Stimulated activated CD4-positive, alpha-beta T cell treated with anti-CD3 and anti-CD28 coated beads, TNF-alpha, amount 100 ng/mL, for 4 hours (primary cell): Measurements from ENCODE around the gene ANKRD24.
"Not testable (repeated sequence)": the region's sequence is repeated elsewhere in the genome, so short reads cannot be mapped to it uniquely, and the experiment has no call there.

ENCODE experiments used
- DNase-seq, 3 experiments: peaks; one replicate each; pipeline ENCODE4 v3.0.0-alpha.2; 2020; ENCODE audit warnings: low read depth in 3 of 3

ANKRD24 gene

GRCh38 chr19:4230237-4230636 lies 47.7 kb downstream of the ANKRD24 start:
- not testable (repeated sequence) for DNase-seq

GRCh38 chr19:4231521-4231920 lies 49.0 kb downstream of the ANKRD24 start:
- DNase-seq: not testable (repeated sequence)

GRCh38 chr19:4232139-4232538 lies 49.6 kb downstream of the ANKRD24 start:
- not testable (repeated sequence) for DNase-seq

DNA sequence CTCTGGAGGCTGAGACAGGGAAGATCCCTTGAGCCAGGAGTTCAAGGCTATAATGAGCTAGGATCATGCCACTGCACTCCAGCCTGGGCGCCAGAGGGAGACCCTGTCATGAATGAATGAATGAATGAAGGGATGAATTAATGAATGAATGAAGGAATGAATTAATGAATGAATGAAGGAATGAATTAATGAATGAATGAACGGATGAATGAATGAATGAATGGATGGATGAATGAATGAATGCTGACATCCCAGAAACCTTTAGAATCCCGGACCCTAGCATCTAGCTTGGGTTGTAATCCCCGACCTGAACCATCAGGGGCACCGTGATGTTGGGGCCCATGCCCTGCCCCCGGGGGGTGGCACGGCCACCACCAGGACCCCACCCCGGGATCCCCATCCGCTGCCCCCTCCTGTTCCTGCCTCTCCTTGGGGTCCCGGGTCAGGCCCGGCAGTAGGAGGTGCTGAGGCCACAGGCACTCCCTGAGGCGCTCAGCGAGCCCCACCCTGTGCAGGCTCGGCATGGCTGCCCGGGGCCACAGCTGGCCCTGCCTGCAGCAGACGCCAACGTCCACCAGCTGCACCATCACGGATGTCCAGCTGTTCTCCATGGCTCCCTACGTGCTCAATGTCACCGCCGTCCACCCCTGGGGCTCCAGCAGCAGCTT lies 50.3 kb downstream of the ANKRD24 start:
- DNase-seq: no peak

GRCh38 chr19:4233282-4233853 lies 50.9 kb downstream of the ANKRD24 start:
- DNase-seq: peak; percentile 26 to 56 (median 51)

- no peak for DNase-seq
These were observed 51.8 kb downstream of the ANKRD24 start for GRCh38 chr19:4234142-4234861.

DNA sequence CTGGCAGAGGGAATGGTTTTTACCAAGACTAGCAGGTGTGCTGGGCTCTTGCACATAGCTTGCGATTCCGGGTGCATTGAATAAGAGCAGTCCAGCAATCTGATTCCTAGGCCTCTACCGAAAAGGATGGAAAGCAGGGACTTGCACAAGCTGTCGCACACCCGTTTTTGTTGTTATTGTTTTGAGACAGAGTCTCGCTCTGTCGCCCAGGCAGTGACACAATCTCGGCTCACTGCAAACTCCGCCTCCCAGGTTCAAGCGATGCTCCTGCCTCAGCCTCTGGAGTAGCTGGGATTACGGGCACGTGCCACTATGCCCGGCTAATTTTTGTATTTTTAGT lies 52.3 kb downstream of the ANKRD24 start:
- DNase-seq: no peak

DNA sequence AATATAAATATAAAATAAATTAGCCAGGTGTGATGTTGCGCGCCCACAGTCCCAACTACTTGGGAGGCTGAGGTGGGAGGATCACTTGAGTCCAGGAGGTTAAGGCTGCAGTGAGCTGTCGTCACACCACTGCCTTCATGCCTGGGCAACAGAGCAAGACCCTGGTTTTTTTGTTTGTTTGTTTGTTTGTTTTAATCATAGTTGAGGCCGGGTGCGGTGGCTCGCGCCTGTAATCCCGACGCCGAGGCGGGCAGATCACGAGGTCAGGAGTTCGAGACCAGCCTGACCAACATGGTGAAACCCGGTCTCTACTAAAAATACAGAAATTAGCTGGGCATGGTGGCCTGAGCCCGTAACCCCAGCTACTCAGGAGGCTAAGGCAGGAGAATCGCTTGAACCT lies 55.0 kb downstream of the ANKRD24 start:
- not testable (repeated sequence) for DNase-seq

GRCh38 chr19:4238831-4239230 lies 56.3 kb downstream of the ANKRD24 start:
- DNase-seq: no peak

DNA sequence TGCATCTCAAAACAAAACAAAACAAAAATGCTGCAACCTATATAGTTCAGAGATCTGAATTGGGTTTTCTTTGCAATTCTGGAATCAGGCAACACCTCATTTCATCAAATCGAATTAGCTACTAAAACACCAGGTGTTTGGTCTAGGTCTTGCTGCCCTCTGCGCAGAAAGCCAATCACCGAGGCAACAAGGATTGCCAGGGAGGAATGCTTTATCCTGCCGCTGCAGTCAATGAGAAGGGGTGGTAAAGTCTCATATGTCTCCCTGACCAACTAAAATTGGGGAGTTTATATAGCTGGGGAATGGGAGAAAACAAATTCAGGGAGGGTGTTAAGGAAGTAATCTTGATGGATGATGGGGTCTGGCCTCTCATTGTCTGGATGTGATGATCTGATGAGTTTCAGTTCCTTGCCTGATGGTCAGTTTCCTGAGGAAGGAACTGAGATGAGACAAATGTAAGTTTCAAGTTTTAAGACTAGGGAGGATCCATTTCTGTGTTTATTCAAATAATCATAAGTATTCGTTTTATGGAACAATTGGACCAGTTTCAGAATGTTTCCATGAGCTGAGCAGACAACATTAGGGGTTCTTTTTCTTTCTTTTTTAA lies 59.4 kb downstream of the ANKRD24 start:
- DNase-seq: no peak

DNA sequence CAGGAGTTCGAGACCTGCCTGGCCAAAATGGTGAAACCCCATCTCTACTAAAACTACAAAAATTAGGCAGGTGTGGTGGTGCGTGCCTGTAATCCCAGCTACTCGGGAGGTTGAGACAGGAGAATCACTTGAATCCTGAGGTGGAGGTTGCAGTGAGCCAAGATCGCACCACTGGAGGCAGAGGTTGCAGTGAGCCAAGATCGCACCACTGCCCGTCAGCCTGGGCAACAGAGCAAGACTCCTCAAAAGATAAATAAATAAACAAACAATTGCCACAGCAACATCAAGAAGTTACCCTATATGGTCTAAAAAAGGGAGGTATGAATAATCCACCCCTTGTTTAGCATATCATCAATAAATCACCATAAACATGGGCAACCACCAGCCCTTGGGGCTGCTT lies 63.4 kb downstream of the ANKRD24 start:
- DNase-seq: not testable (repeated sequence)

- DNase-seq: peak; percentile 90 to 99 (median 96)
These were observed 64.5 kb downstream of the ANKRD24 start, which contains the start of gene YJU2 for GRCh38 chr19:4246767-4247593. Gene YJU2 (plus strand): TSS chr19:4247080. CDS start chr19:4247147, 67 bp downstream.

- no peak for DNase-seq
These were observed 74.1 kb downstream of the ANKRD24 start for GRCh38 chr19:4256563-4256962.

GRCh38 chr19:4257025-4257424 lies 74.5 kb downstream of the ANKRD24 start:
- no peak for DNase-seq

GRCh38 chr19:4258181-4258580 lies 75.7 kb downstream of the ANKRD24 start:
- DNase-seq: no peak

DNA sequence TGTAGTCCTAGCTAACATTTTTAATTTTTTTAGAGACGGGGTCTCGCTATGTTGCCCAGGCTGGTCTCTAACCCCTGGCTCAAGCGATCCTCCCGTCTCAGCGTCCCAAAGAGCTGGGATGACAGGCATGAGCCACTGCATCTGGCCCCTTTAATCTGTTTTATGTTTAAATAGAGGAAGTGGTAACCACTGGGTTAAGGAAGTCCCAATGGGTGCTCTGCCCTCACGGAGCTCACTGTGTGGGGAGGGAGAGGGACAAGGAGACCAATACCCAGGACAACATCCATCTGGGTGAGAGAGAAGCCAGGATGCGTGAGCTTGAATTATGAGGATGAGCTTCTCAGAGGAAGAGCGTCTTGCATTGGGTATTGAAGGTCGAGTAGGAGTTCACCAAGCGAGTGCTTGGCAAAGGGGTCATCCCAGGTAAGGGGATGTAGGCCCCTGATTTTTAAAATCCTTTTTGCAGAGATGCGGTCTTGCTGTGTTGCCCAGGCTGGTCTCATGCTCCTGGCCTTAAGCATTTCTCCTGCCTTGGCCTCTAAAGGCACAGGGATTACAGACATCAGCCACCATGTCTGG lies 78.2 kb downstream of the ANKRD24 start:
- no peak for DNase-seq

- no peak for DNase-seq
These were observed 82.3 kb downstream of the ANKRD24 start for GRCh38 chr19:4264812-4265211.

DNA sequence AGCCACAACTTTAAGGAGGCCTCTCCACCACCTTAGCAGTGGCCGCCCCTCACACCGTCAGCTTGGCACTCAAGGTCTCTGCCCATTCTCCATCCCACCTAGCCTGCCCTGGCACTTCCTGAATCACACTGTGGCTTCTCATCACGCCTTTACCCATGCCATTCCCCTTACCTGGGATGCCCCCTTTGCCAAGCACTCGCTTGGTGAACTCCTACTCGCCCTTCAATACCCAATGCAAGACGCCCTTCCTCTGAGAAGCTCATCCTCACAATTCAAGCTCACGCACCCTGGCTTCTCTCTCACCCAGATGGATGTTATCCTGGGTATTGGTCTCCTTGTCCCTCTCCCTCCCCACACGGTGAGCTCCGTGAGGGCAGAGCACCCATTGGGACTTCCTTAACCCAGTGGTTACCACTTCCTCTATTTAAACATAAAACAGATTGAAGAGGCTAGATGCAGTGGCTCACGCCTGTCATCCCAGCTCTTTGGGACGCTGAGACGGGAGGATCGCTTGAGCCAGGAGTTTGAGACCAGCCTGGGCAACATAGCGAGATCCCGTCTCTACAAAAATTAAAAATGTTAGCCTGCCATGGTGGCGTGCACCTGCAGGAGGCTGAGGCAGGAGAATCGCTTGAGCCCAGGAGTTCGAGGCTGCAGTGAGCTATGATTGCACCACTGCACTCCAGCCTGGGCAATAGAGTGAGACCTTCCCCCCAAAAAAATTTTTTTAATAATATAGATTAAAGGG lies 83.9 kb downstream of the ANKRD24 start:
- DNase-seq: no peak

DNA sequence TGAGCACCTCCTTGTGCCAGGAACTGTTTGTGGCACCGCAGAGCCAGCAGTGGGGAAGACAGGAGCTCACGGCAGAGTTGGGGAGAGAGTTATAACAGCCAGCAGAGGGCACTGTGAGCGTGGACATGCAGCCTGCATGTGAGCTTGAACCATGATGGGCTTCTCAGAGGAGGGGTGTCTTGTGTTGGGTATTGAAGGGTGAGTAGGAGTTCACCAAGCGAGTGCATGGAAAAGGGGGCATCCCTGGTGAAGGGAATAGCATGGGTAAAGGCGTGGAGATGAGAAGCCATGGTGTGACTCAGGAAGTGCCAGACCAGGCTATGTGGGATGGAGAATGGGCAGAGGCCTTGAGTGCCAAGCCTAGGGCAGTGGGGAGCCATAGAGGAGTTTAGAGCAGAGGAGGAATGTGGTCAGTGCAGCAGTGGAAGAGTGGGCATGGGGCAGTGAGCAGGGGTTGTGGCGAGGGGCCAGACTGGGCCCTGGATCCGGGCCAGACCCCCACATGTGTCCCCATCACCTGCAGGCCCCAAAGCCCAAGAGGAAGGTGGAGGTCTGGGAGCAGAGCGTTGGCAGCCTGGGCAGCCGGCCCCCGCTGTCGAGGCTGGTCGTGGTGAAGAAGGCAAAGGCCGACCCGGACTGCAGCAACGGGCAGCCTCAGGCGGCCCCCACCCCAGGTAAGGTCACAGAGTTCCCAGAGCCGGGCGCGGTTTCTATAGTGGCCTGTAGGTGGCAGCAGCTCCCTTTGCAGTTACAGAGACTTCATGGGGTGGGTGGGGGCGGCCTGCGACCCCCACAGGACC lies 84.8 kb downstream of the ANKRD24 start:
- DNase-seq: peak; percentile 26 to 42 (median 32)
